ENCODE measurements around the gene SMAD3.

DNA sequence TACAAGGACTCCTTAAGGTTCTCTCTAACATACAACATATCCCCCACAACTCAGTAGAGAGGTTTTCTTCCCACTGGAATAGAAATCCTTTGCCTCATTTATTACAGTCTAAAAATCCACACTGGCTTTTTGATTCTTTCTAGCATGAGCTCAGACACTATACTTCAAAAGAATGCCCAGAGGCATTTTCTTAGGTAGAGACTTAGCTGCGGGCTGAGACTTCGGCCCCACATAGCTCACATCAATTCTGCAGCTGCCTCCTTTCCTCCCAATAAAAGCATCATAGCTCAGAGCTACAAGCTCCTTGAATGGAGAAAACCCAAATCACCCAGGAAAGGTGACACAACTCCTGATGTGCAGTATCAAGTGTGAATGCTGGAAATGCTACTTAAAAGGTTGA lies 136.7 kb downstream of the SMAD3 start:
- no peak for TF ChIP-seq CTCF (conservative IDR thresholded peaks at IDR 0.05 in 1 of 2, IDR thresholded peaks at IDR 0.05 in 1 of 2; ENCODE audit: extremely low read depth in 1 of 2, insufficient read depth in 1 of 2, low read depth in 1 of 2, low read length in 2 of 2)
- no peak for TF ChIP-seq EZH2 (IDR thresholded peaks at IDR 0.05; ENCODE audit: borderline replicate concordance, low read length)
